Hepatocyte (in vitro differentiated cells): ENCODE results near the gene SEMA3D. TPM values are rescaled to one million over a fixed set of nuclear protein-coding genes. Genes with fewer than 3 reads are reported as not detected.

Source experiments
- DNase-seq: peaks from one replicate; pipeline ENCODE4 v3.0.0-alpha.2; 2016; ENCODE audit warnings: low spot score
- H2AFZ ChIP-seq: fragments of 200-600 bp; sonication (generic); 2 replicates; pipeline ENCODE4 v1.6.0; 2016; ENCODE audit warnings: antibody characterized with exemption, mild to moderate bottlenecking
- H3K27ac ChIP-seq: fragments of 200-600 bp; sonication (generic); 2 replicates; pipeline ENCODE4 v1.5.1; 2016; ENCODE audit warnings: mild to moderate bottlenecking
- H3K27me3 ChIP-seq: fragments of 200-600 bp; sonication (generic); 2 replicates; pipeline ENCODE4 v1.6.1; 2016
- H3K36me3 ChIP-seq: fragments of 200-600 bp; sonication (generic); replicated peaks from 2 replicates; pipeline ENCODE4 v1.5.1; 2016; ENCODE audit warnings: low read depth; ENCODE audit not compliant: insufficient read depth
- H3K4me1 ChIP-seq: fragments of 200-600 bp; sonication (generic); 2 replicates; pipeline ENCODE4 v1.5.1; 2016; ENCODE audit warnings: mild to moderate bottlenecking, moderate library complexity; ENCODE audit not compliant: insufficient read depth
- H3K4me2 ChIP-seq: fragments of 200-600 bp; sonication (generic); 2 replicates; pipeline ENCODE4 v1.6.0; 2016
- H3K4me3 ChIP-seq: fragments of 200-600 bp; sonication (generic); 2 replicates; pipeline ENCODE4 v1.5.1; 2016; ENCODE audit warnings: mild to moderate bottlenecking
- H3K79me2 ChIP-seq: fragments of 200-600 bp; sonication (generic); 2 replicates; pipeline ENCODE4 v1.6.0; 2017; ENCODE audit warnings: mild to moderate bottlenecking
- H3K9me2 ChIP-seq: fragments of 200-600 bp; sonication (generic); replicated peaks from 2 replicates; pipeline ENCODE4 v1.6.0; 2017; ENCODE audit warnings: mild to moderate bottlenecking; ENCODE audit not compliant: insufficient read depth
- H3K9me3 ChIP-seq: fragments of 200-600 bp; sonication (generic); 2 replicates; pipeline ENCODE4 v1.5.1; 2016; ENCODE audit warnings: low read depth, mild to moderate bottlenecking
- H4K20me1 ChIP-seq: fragments of 200-600 bp; sonication (generic); 2 replicates; pipeline ENCODE4 v1.6.0; 2016; ENCODE audit warnings: mild to moderate bottlenecking; ENCODE audit not compliant: insufficient read depth, poor library complexity, severe bottlenecking
- EZH2 ChIP-seq: fragments of 200-600 bp; sonication (generic); IDR thresholded peaks from 2 replicates; pipeline ENCODE4 v1.6.1; 2016; ENCODE audit warnings: antibody characterized with exemption, mild to moderate bottlenecking, borderline replicate concordance
- EZH2phosphoT487 ChIP-seq: fragments of 200-600 bp; sonication (generic); IDR thresholded peaks from one replicate; pipeline ENCODE4 v1.6.1; 2018; ENCODE audit warnings: antibody characterized with exemption, mild to moderate bottlenecking, low read depth, moderate library complexity; ENCODE audit not compliant: unreplicated experiment, severe bottlenecking
- WGBS: methylation state at CpG from one replicate; pipeline ENCODE4 v1.1.6; 2016; ENCODE audit warnings: low lambda C conversion rate; ENCODE audit errors: missing lambda C conversion rate; 5-methylcytosine and 5-hydroxymethylcytosine counted together
- polyA plus RNA-seq: library from polyadenylated mRNA; unstranded; fragments of >200 nt; fragmentation: Nextera tagmentation; extraction: Ambion mirVana; gene quantifications from 2 replicates; pipeline ENCODE4 v1.2.1, GENCODE V29; 2016
- total RNA-seq: library from RNA; depleted of rRNA; stranded (reverse); fragments of >200 nt; gene quantifications from 2 replicates; pipeline ENCODE4 v1.2.3, GENCODE V29; 2014
- TF ChIP-seq, protein P1 (sequence below): fragments of 200-600 bp; sonication (generic); IDR thresholded peaks from 2 replicates; pipeline ENCODE4 v1.5.1; 2016; ENCODE audit warnings: antibody characterized with exemption, mild to moderate bottlenecking; ENCODE audit not compliant: poor library complexity

SEMA3D gene
- total and polyA plus RNA-seq, 2 experiments from 2014 or later = 18.7 to 44.9 TPM

DNA sequence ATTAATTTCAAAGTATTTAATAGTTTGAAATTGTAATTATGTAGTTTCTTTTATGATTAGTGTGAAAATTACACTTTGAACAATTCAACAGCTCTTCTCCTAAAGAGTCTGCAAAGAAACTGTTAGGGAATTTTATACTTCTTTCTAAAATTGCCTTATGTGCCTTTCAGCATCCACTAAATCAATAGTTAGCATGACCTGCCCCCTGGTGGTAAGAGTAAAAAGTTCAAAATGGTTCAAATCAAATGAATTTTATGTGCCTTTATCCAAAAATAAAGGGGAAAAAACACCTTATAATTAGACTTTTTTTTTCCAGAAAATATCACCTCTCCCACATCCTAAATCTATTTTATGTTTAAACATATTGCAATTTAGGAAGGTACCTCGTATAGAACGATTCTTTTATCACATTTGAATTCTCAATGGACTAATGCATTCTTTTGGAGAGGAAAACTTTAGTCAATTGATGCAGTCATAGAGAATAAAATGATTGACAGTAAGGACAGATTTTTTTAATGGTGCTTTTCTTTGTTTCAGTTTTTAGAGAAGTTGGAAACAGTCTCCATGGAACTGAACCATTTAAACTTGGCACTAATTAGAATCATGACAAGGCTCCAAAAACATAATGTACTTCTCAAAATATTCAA, 163.7 kb downstream of the SEMA3D start:
- H4K20me1 ChIP-seq = no peaks in the 10 kb centered on the region
- no peaks in the 10 kb centered on the region for H3K27me3 ChIP-seq
- H3K4me2 ChIP-seq = no peak overlapping the region
- H3K9me2 ChIP-seq = no peaks in the 10 kb centered on the region
- H3K9me3 ChIP-seq = no peaks in the 10 kb centered on the region
- peak; percentile 67 for DNase-seq
- H3K36me3 ChIP-seq = no peaks in the 10 kb centered on the region
- TF ChIP-seq EZH2 (no peak), EZH2phosphoT487 (no peak)
- TF ChIP-seq, protein P1, sequence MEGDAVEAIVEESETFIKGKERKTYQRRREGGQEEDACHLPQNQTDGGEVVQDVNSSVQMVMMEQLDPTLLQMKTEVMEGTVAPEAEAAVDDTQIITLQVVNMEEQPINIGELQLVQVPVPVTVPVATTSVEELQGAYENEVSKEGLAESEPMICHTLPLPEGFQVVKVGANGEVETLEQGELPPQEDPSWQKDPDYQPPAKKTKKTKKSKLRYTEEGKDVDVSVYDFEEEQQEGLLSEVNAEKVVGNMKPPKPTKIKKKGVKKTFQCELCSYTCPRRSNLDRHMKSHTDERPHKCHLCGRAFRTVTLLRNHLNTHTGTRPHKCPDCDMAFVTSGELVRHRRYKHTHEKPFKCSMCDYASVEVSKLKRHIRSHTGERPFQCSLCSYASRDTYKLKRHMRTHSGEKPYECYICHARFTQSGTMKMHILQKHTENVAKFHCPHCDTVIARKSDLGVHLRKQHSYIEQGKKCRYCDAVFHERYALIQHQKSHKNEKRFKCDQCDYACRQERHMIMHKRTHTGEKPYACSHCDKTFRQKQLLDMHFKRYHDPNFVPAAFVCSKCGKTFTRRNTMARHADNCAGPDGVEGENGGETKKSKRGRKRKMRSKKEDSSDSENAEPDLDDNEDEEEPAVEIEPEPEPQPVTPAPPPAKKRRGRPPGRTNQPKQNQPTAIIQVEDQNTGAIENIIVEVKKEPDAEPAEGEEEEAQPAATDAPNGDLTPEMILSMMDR = peak; percentile 76
- no peaks in the 10 kb centered on the region for H3K79me2 ChIP-seq
- peaks cover 7% of the 10 kb centered on the region for H3K4me1 ChIP-seq
- no peak overlapping the region for H3K4me3 ChIP-seq
- no peak overlapping the region for H3K27ac ChIP-seq
- 19% methylated on average over 2 of the region's 2 CpGs for whole genome bisulfite sequencing
- no peak overlapping the region for H2AFZ ChIP-seq

DNA sequence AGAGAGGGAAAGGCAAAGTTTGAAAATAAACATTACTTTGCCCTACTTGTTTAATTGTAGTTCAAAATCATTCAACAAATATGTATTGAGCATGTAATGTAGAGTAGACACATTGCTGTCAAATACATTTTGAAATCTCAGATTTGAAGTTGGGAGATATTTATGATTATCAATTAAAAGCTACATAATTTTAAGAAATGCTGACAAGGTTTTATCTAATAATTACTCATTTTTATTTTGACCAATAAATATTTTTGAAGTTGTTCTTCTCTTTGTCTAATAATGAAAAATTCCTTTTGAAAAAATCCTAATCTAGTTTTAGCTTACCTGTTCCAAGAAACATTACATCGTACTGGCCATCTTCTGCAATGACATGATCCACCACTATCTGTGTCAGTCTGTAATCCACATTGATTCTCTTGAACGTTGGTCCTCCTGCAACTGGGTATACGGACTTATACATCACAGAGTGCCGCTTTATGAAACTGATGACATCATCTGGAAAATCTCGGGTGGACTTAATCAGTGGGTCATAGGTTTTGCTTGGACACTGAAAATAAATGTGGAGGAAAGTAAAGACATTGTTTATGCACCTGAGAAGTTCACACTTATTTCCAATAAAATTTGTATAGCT, 164.7 kb downstream of the SEMA3D start:
- 74% methylated on average over 5 of the region's 5 CpGs for WGBS
- Histone ChIP-seq H3K36me3 (no peaks in the 10 kb centered on the region), H4K20me1 (no peaks in the 10 kb centered on the region), H3K9me3 (no peaks in the 10 kb centered on the region), H3K4me3 (no peak overlapping the region), H3K4me2 (no peak overlapping the region), H3K4me1 (peaks cover 7% of the 10 kb centered on the region), H3K27me3 (no peaks in the 10 kb centered on the region), H3K9me2 (no peaks in the 10 kb centered on the region), H3K79me2 (no peaks in the 10 kb centered on the region), H3K27ac (no peak overlapping the region), H2AFZ (no peak overlapping the region)
- no peak for DNase-seq
- TF ChIP-seq EZH2 = no peak
- TF ChIP-seq, protein P1 = no peak
- TF ChIP-seq EZH2phosphoT487 = no peak

DNA sequence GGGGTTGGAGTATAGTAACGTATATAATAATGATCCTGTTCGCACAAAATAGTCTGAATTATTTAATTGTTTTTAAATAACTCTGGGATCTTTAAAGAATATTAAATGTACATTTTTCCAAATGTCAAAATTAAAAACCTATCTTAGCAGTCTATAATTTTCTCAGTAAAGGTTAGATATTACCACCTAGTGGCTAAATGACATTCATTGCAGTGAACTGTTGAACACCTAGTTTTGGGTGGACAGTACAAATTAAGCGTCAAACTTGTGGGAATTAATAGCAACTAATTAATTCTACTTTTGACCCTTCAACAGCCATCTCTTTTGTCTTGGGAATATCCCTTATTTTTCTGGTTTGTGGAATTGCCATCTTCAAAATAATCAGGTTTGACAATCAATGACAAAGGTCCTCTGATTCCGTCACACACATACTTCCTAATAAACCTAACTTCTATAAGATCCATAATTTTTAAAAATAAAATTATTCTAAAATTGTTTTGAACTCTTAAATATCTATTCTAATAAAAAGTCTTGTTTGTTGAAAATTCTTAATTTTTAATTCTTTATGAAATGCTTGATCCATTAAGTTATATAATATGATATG, 165.7 kb downstream of the SEMA3D start:
- Histone ChIP-seq H3K27me3 (no peaks in the 10 kb centered on the region), H2AFZ (no peak overlapping the region), H3K9me3 (no peaks in the 10 kb centered on the region), H3K79me2 (no peaks in the 10 kb centered on the region), H3K4me1 (peaks cover 7% of the 10 kb centered on the region), H4K20me1 (no peaks in the 10 kb centered on the region), H3K4me3 (no peak overlapping the region), H3K9me2 (no peaks in the 10 kb centered on the region), H3K4me2 (no peak overlapping the region), H3K36me3 (no peaks in the 10 kb centered on the region), H3K27ac (no peak overlapping the region)
- TF ChIP-seq EZH2 = no peak
- TF ChIP-seq, protein P1 = peak; percentile 76
- 85% methylated on average over 4 of the region's 4 CpGs for WGBS
- DNase-seq = peak; percentile 15
